Neutrophil (primary cell): Measurements from ENCODE around the gene KIF6.

ENCODE experiments used
- H3K27ac ChIP-seq: fragments of 200-600 bp; sonication (generic); 2 replicates; pipeline ENCODE4 v1.5.1; 2016; ENCODE audit warnings: mild to moderate bottlenecking, moderate library complexity
- H3K27me3 ChIP-seq: fragments of 200-600 bp; sonication (generic); 2 replicates; pipeline ENCODE4 v1.6.0; 2016; ENCODE audit warnings: mild to moderate bottlenecking
- H3K36me3 ChIP-seq: fragments of 200-600 bp; sonication (generic); 2 replicates; pipeline ENCODE4 v1.5.1; 2017
- H3K4me1 ChIP-seq, 2 experiments: fragments of 200-600 bp in 1 of 2; sonication (generic) in 1 of 2; 1 replicate in 1 of 2; 2 replicates in 1 of 2; pipeline versions ENCODE4 v1.5.1 to v1.6.1; 2013 to 2016; ENCODE audit warnings: low read depth in 1 of 2, low read length in 1 of 2, mild to moderate bottlenecking in 1 of 2, moderate library complexity in 1 of 2; ENCODE audit not compliant: control insufficient read depth in 1 of 2, insufficient read depth in 1 of 2
- H3K4me3 ChIP-seq, 2 experiments: fragments of 200-600 bp in 1 of 2; sonication (generic) in 1 of 2; 1 replicate in 1 of 2; 2 replicates in 1 of 2; pipeline ENCODE4 v1.5.1; 2013 to 2016; ENCODE audit warnings: low read depth in 1 of 2, low read length in 1 of 2, mild to moderate bottlenecking in 1 of 2, moderate library complexity in 1 of 2
- H3K9me3 ChIP-seq: fragments of 200-600 bp; sonication (generic); 2 replicates; pipeline ENCODE4 v1.5.1; 2016
- CTCF ChIP-seq: fragments of 200-600 bp; sonication (generic); IDR thresholded peaks from 2 replicates; pipeline ENCODE4 v1.5.1; 2016; ENCODE audit warnings: antibody characterized with exemption

KIF6 gene

GRCh38 chr6:39369987-39370386 lies 355.2 kb downstream of the KIF6 start:
- no peak overlapping the region for H3K27ac ChIP-seq
- H3K36me3 ChIP-seq: no peaks in the 10 kb centered on the region
- no peaks in the 10 kb centered on the region for H3K9me3 ChIP-seq
- peaks cover 5% of the 10 kb centered on the region for H3K27me3 ChIP-seq
- no peaks in the 10 kb centered on the region for H3K4me1 ChIP-seq
- no peak for TF ChIP-seq CTCF
- no peak overlapping the region for H3K4me3 ChIP-seq

DNA sequence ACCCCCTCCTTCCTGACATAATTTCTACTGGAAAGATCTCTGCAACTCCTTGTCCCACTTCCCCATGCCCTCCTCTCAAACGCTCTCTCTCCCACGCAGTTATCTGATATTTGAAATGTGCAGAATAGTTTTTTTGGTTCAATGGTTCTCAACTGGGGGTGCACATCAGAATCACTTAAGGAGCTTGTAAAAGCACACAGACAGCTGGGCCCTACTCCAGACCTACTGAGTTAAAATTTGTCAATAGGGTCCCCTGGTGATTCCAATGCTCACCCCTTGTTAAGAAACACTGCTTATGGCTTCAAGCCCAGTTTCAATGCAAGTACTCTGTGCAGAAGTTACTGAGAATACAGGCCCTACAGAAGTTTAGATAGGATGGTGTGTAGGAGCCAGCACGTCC lies 357.5 kb downstream of the KIF6 start:
- Histone ChIP-seq H3K36me3 (no peaks in the 10 kb centered on the region), H3K27me3 (no peaks in the 10 kb centered on the region), H3K4me1 (no peaks in the 10 kb centered on the region), H3K9me3 (no peaks in the 10 kb centered on the region), H3K4me3 (no peak overlapping the region), H3K27ac (no peak overlapping the region)
- no peak for TF ChIP-seq CTCF

DNA sequence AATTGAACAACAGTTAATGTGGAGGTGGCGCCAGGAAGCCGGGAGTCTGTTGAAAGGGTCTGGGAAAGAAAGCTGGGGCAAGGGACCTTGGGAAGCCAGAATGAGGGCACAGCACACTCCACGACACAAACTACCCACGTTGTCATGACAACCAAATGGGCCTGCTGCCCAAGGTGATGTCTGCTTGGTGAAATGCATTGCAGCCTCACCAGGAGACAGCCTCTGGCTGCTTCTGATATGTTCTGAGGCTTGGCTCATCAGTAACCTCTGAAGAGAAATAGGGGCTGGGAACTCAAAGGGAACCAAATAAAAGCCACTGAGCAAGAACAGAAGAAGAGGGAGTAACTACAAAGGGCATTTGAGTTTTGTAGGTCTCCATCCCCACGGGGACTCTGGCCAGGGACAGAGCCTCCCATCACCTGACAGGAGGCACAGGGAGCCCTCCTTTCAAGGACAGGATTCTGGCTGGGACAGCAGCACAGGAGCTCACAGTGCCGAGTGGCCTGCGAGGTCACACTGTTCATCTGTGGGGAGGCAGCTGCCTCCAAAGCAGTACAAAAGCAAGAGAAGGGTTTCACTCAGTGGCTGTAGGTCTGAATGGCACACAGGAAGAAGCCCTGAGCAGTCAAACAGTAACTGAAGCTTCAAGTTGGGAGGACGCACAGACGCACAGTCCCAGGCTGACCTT lies 358.1 kb downstream of the KIF6 start:
- no peak overlapping the region for H3K27ac ChIP-seq
- H3K27me3 ChIP-seq: no peaks in the 10 kb centered on the region
- H3K9me3 ChIP-seq: no peaks in the 10 kb centered on the region
- H3K4me3 ChIP-seq: no peak overlapping the region
- TF ChIP-seq CTCF: no peak
- H3K36me3 ChIP-seq: no peaks in the 10 kb centered on the region
- no peaks in the 10 kb centered on the region for H3K4me1 ChIP-seq

DNA sequence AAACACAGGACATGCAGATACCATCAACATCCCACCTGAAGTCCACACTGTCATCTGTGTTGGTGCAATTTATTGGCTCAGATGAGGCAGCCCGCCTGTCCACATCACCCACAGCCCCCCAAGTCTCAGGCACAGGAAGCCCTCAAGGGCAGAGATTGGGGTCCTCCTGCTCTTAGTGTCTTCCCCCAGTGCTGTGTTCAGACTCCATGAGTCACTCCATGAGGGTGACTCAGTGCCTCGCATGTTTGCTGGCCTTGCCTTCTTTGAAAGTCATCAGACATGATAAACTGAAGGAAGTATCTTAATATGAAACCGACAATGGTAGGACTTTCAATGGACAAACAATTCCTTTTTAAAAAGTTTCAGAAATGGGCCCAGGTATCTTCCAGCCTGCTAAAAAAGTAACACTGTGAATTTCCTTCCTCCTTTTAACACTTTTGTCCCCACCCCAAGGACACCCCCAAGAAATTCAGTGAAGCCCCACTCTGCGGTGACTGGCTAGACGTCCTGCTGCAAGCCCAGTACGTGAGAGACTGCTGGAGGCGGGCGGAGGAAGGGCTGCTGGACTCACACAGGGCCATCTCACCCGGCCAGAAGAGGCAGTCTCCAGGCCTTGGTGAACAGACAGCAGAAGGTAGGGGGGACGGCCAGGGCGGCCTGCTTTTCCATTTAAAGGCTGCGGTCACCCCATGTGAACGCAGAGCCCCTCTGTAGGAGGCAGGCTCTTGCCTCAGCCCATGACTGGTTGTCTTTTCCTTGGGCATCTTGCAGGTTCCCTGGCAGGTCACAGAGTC lies 359.7 kb downstream of the KIF6 start:
- TF ChIP-seq CTCF: no peak
- H3K27ac ChIP-seq: no peak overlapping the region
- H3K9me3 ChIP-seq: no peaks in the 10 kb centered on the region
- no peaks in the 10 kb centered on the region for H3K36me3 ChIP-seq
- H3K27me3 ChIP-seq: no peaks in the 10 kb centered on the region
- no peaks in the 10 kb centered on the region for H3K4me1 ChIP-seq
- no peak overlapping the region for H3K4me3 ChIP-seq

GRCh38 chr6:39363280-39363679 lies 361.9 kb downstream of the KIF6 start:
- Histone ChIP-seq H3K4me1 (no peaks in the 10 kb centered on the region), H3K36me3 (no peaks in the 10 kb centered on the region), H3K9me3 (no peaks in the 10 kb centered on the region), H3K27ac (no peak overlapping the region), H3K4me3 (no peak overlapping the region), H3K27me3 (no peaks in the 10 kb centered on the region)
- no peak for TF ChIP-seq CTCF
